Measurements from ENCODE around the gene RCOR2. TPM values are rescaled to one million over a fixed set of nuclear protein-coding genes. Genes with fewer than 3 reads are reported as not detected.
"Not testable (repeated sequence)": the region's sequence is repeated elsewhere in the genome, so short reads cannot be mapped to it uniquely, and the experiment has no call there.

Gene RCOR2
- total RNA-seq, 2 experiments from 2014 or later, result 0.61 to 2.1 TPM

GRCh38 chr11:63868399-63869064 lies 48.4 kb downstream of the RCOR2 start:
- TF ChIP-seq CTCF (IDR thresholded peaks at IDR 0.05), result no peak
- ATAC-seq (no peak), DNase-seq (no peak)
- intact Hi-C loops (cut with micrococcal nuclease), result no loop called here
- no peak overlapping the region for H3K4me3 Mint-ChIP-seq
- POLR2A ChIA-PET, result no interaction called here
- no peaks in the 10 kb centered on the region for H3K27me3 Mint-ChIP-seq
- no peaks in the 10 kb centered on the region for H3K9me3 Mint-ChIP-seq
- peaks cover 15% of the 10 kb centered on the region for H3K36me3 Mint-ChIP-seq (ENCODE audit: low read depth)
- H3K27ac Mint-ChIP-seq, result peak overlapping the region; percentile 11
- H3K4me1 Mint-ChIP-seq (ENCODE audit: low read depth), result peaks cover 85% of the 10 kb centered on the region
- CTCF ChIA-PET, result interaction anchor here (1.1 to 3.1 kb wide), 4 partner anchors 10 to 24 kb away, joined by 3 to 10 read pairs (median 4); no protein-coding TSS in a partner anchor

- Mint-ChIP-seq H3K27me3 (no peaks in the 10 kb centered on the region), H3K27ac (no peak overlapping the region), H3K9me3 (no peaks in the 10 kb centered on the region), H3K4me1 (ENCODE audit: low read depth) (peaks cover 83% of the 10 kb centered on the region), H3K36me3 (ENCODE audit: low read depth) (peaks cover 16% of the 10 kb centered on the region), H3K4me3 (no peak overlapping the region)
- POLR2A ChIA-PET, result interaction anchor here (1.0 kb wide), 1 partner anchor 21 kb away, joined by 3 read pairs; no protein-coding TSS in a partner anchor
- intact Hi-C loops (cut with micrococcal nuclease), result no loop called here
- no peak for TF ChIP-seq CTCF (IDR thresholded peaks at IDR 0.05)
- CTCF ChIA-PET, result interaction anchor here (1.3 to 3.1 kb wide), 4 partner anchors 11 to 30 kb away, joined by 3 to 10 read pairs (median 8); no protein-coding TSS in a partner anchor
- ATAC-seq (no peak), DNase-seq (no peak)
Observed at GRCh38 chr11:63867511-63867910, 49.5 kb downstream of the RCOR2 start.

GRCh38 chr11:63866211-63866610 lies 50.8 kb downstream of the RCOR2 start:
- H3K27me3 Mint-ChIP-seq, result no peaks in the 10 kb centered on the region
- peaks cover 15% of the 10 kb centered on the region for H3K36me3 Mint-ChIP-seq (ENCODE audit: low read depth)
- DNase-seq (peak; percentile 95), ATAC-seq (peak; percentile 83)
- no peak overlapping the region for H3K4me3 Mint-ChIP-seq
- no peak for TF ChIP-seq CTCF (IDR thresholded peaks at IDR 0.05)
- peak overlapping the region; percentile 79 for H3K27ac Mint-ChIP-seq
- intact Hi-C loops (cut with micrococcal nuclease), result loop anchor here (1.0 kb wide), 2 partner anchors 15 to 22 kb away; no protein-coding TSS in a partner anchor
- ChIA-PET POLR2A (interaction anchor here (1.0 to 1.5 kb wide), 3 partner anchors 10 to 73 kb away, joined by 3 to 5 read pairs (median 4); partner anchors contain the start of genes MARK2 and NAA40), CTCF (interaction anchor here (0.8 to 3.1 kb wide), 9 partner anchors 12 to 1080 kb away, joined by 3 to 10 read pairs (median 3); partner anchors contain the start of gene MARK2)
- no peaks in the 10 kb centered on the region for H3K9me3 Mint-ChIP-seq
- peaks cover 77% of the 10 kb centered on the region for H3K4me1 Mint-ChIP-seq (ENCODE audit: low read depth)

GRCh38 chr11:63863620-63864019 lies 53.3 kb downstream of the RCOR2 start:
- H3K4me1 Mint-ChIP-seq (ENCODE audit: low read depth), result peaks cover 58% of the 10 kb centered on the region
- DNase-seq; intact Hi-C loops (cut with micrococcal nuclease); H3K27me3 Mint-ChIP-seq; H3K4me3 Mint-ChIP-seq; ATAC-seq; H3K9me3 Mint-ChIP-seq: not testable (repeated sequence)
- ChIA-PET POLR2A (interaction anchor here (0.9 kb wide), 2 partner anchors 21 to 25 kb away, joined by 3 read pairs; no protein-coding TSS in a partner anchor), CTCF (interaction anchor here (0.8 to 2.7 kb wide), 5 partner anchors 13 to 96 kb away, joined by 3 to 14 read pairs (median 7); no protein-coding TSS in a partner anchor)
- peak overlapping the region; percentile 30 for H3K27ac Mint-ChIP-seq
- H3K36me3 Mint-ChIP-seq (ENCODE audit: low read depth), result peaks cover 11% of the 10 kb centered on the region

- ChIA-PET POLR2A (interaction anchor here (0.5 to 0.9 kb wide), 3 partner anchors 21 to 429 kb away, joined by 3 read pairs; no protein-coding TSS in a partner anchor), CTCF (interaction anchor here (1.3 to 2.7 kb wide), 4 partner anchors 14 to 96 kb away, joined by 3 to 14 read pairs (median 8); no protein-coding TSS in a partner anchor)
- Mint-ChIP-seq H3K27ac (peak overlapping the region; percentile 50), H3K36me3 (ENCODE audit: low read depth) (peaks cover 7% of the 10 kb centered on the region), H3K4me3 (no peak overlapping the region), H3K9me3 (no peaks in the 10 kb centered on the region), H3K27me3 (no peaks in the 10 kb centered on the region), H3K4me1 (ENCODE audit: low read depth) (peaks cover 54% of the 10 kb centered on the region)
- ATAC-seq (no peak), DNase-seq (no peak)
- intact Hi-C loops (cut with micrococcal nuclease), result no loop called here
- TF ChIP-seq CTCF (IDR thresholded peaks at IDR 0.05), result no peak
Observed at GRCh38 chr11:63862923-63863322, 54.0 kb downstream of the RCOR2 start.

Other genes with a start within 250 kb of the RCOR2 start
- 10 to 100 TPM; 24.1 to 24.4 TPM for gene ATL3, start 245.8 kb downstream of the RCOR2 start, total RNA-seq
- gene RTN3, start 235.7 kb downstream of the RCOR2 start, total RNA-seq, result 10 to 100 TPM; 32.1 to 34.0 TPM
- 1 to 10 TPM; 4.1 to 4.3 TPM for gene ZFTA, start 148.4 kb downstream of the RCOR2 start, total RNA-seq
- 10 to 100 TPM; 28.4 to 29.0 TPM for gene SPINDOC, start 103.7 kb downstream of the RCOR2 start, total RNA-seq
- 10 to 100 TPM; 23.3 to 24.5 TPM for gene MARK2, start 78.1 kb downstream of the RCOR2 start, total RNA-seq
- 10 to 100 TPM; 18.5 to 20.5 TPM for gene NAA40, start 21.8 kb upstream of the RCOR2 start, total RNA-seq
- gene COX8A, start 57.5 kb upstream of the RCOR2 start, total RNA-seq, result 100 to 1,000 TPM; 436 to 497 TPM
- gene OTUB1, start 69.3 kb upstream of the RCOR2 start, total RNA-seq, result 10 to 100 TPM; 70.1 to 73.9 TPM
- gene FLRT1, start 118.8 kb upstream of the RCOR2 start, total RNA-seq, result not detected
- 10 to 100 TPM; 38.7 to 38.8 TPM for gene MACROD1, start 248.9 kb upstream of the RCOR2 start, total RNA-seq